Measurements from ENCODE around the gene RNF11.

The RNF11 gene

GRCh38 chr1:51299981-51300670 is 64.1 kb downstream of the RNF11 start:
- no peak overlapping the region for H3K4me3 ChIP-seq (ENCODE audit: low read length)
- H3K27ac ChIP-seq (ENCODE audit: low read length) = no peak overlapping the region
- no peaks in the 10 kb centered on the region for H3K9me3 ChIP-seq (ENCODE audit: control insufficient read depth, low read depth, low read length)
- no peaks in the 10 kb centered on the region for H3K36me3 ChIP-seq (ENCODE audit: control insufficient read depth, low read depth, low read length)
- H3K4me1 ChIP-seq (ENCODE audit: control insufficient read depth, low read depth, low read length) = no peaks in the 10 kb centered on the region
- H3K27me3 ChIP-seq (ENCODE audit: control insufficient read depth, insufficient read depth, low read length) = no peaks in the 10 kb centered on the region
- H3K9ac ChIP-seq (ENCODE audit: low read length) = no peak overlapping the region

- no peak overlapping the region for H3K9ac ChIP-seq (ENCODE audit: low read length)
- H3K9me3 ChIP-seq (ENCODE audit: control insufficient read depth, low read depth, low read length) = no peaks in the 10 kb centered on the region
- no peaks in the 10 kb centered on the region for H3K27me3 ChIP-seq (ENCODE audit: control insufficient read depth, insufficient read depth, low read length)
- no peaks in the 10 kb centered on the region for H3K36me3 ChIP-seq (ENCODE audit: control insufficient read depth, low read depth, low read length)
- H3K4me3 ChIP-seq (ENCODE audit: low read length) = no peak overlapping the region
- no peaks in the 10 kb centered on the region for H3K4me1 ChIP-seq (ENCODE audit: control insufficient read depth, low read depth, low read length)
- H3K27ac ChIP-seq (ENCODE audit: low read length) = no peak overlapping the region
Measured at GRCh38 chr1:51301152-51301843, 65.2 kb downstream of the RNF11 start.

- Histone ChIP-seq H3K27me3 (ENCODE audit: control insufficient read depth, insufficient read depth, low read length) (no peaks in the 10 kb centered on the region), H3K9me3 (ENCODE audit: control insufficient read depth, low read depth, low read length) (no peaks in the 10 kb centered on the region), H3K4me1 (ENCODE audit: control insufficient read depth, low read depth, low read length) (no peaks in the 10 kb centered on the region), H3K4me3 (ENCODE audit: low read length) (no peak overlapping the region), H3K27ac (ENCODE audit: low read length) (no peak overlapping the region), H3K36me3 (ENCODE audit: control insufficient read depth, low read depth, low read length) (no peaks in the 10 kb centered on the region), H3K9ac (ENCODE audit: low read length) (no peak overlapping the region)
Measured at GRCh38 chr1:51301844-51302162, 65.7 kb downstream of the RNF11 start.

DNA sequence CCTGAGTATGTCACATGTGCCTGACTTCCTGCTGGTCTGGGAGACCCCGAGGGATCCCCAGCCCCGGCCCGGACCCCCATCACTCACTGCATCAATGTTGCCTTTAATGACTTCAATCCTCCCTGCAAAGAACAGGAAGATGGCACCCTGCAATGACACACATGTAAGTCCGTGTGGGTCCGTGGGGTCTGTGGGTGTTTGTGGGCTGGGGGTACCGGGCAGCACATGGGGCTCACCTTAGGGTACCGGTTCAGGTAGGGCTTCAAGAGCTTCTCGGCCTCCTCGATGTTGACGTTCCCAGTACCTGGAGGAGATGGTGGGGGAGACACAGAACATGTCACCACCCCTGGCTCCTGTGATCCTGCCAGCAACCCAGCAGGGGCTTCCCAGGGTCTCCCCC is 66.2 kb downstream of the RNF11 start:
- H3K36me3 ChIP-seq (ENCODE audit: control insufficient read depth, low read depth, low read length) = no peaks in the 10 kb centered on the region
- H3K4me3 ChIP-seq (ENCODE audit: low read length) = no peak overlapping the region
- no peaks in the 10 kb centered on the region for H3K27me3 ChIP-seq (ENCODE audit: control insufficient read depth, insufficient read depth, low read length)
- H3K27ac ChIP-seq (ENCODE audit: low read length) = no peak overlapping the region
- no peaks in the 10 kb centered on the region for H3K4me1 ChIP-seq (ENCODE audit: control insufficient read depth, low read depth, low read length)
- no peaks in the 10 kb centered on the region for H3K9me3 ChIP-seq (ENCODE audit: control insufficient read depth, low read depth, low read length)
- no peak overlapping the region for H3K9ac ChIP-seq (ENCODE audit: low read length)

GRCh38 chr1:51302746-51303145 is 66.7 kb downstream of the RNF11 start:
- H3K9me3 ChIP-seq (ENCODE audit: control insufficient read depth, low read depth, low read length) = no peaks in the 10 kb centered on the region
- H3K9ac ChIP-seq (ENCODE audit: low read length) = no peak overlapping the region
- no peak overlapping the region for H3K4me3 ChIP-seq (ENCODE audit: low read length)
- H3K4me1 ChIP-seq (ENCODE audit: control insufficient read depth, low read depth, low read length) = no peaks in the 10 kb centered on the region
- H3K27me3 ChIP-seq (ENCODE audit: control insufficient read depth, insufficient read depth, low read length) = no peaks in the 10 kb centered on the region
- H3K27ac ChIP-seq (ENCODE audit: low read length) = no peak overlapping the region
- no peaks in the 10 kb centered on the region for H3K36me3 ChIP-seq (ENCODE audit: control insufficient read depth, low read depth, low read length)

DNA sequence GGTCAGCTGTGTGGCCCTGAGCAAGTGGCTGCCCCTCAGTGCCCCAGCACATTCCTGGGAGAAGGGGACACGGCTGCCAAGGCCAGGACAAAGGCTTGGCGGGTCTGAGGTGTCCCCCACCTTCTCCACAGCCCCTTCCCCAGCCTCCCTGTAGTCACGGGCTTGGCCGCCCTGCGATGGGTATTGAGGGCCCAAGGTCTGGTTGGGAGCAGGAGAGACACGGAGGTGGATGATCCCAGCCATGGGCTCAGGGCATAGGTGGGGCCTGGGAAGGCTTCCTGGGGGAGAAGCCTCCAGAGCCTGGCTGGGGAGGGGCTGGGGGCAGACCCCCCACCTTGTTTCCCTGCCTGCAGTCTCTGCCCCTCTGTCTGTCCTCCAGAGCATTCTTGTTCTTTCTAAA is 67.2 kb downstream of the RNF11 start:
- Histone ChIP-seq H3K36me3 (ENCODE audit: control insufficient read depth, low read depth, low read length) (no peaks in the 10 kb centered on the region), H3K9me3 (ENCODE audit: control insufficient read depth, low read depth, low read length) (no peaks in the 10 kb centered on the region), H3K4me1 (ENCODE audit: control insufficient read depth, low read depth, low read length) (no peaks in the 10 kb centered on the region), H3K4me3 (ENCODE audit: low read length) (no peak overlapping the region), H3K9ac (ENCODE audit: low read length) (no peak overlapping the region), H3K27ac (ENCODE audit: low read length) (no peak overlapping the region), H3K27me3 (ENCODE audit: control insufficient read depth, insufficient read depth, low read length) (no peaks in the 10 kb centered on the region)

- no peaks in the 10 kb centered on the region for H3K4me1 ChIP-seq (ENCODE audit: control insufficient read depth, low read depth, low read length)
- H3K9ac ChIP-seq (ENCODE audit: low read length) = no peak overlapping the region
- no peaks in the 10 kb centered on the region for H3K27me3 ChIP-seq (ENCODE audit: control insufficient read depth, insufficient read depth, low read length)
- no peak overlapping the region for H3K27ac ChIP-seq (ENCODE audit: low read length)
- H3K4me3 ChIP-seq (ENCODE audit: low read length) = no peak overlapping the region
- no peaks in the 10 kb centered on the region for H3K36me3 ChIP-seq (ENCODE audit: control insufficient read depth, low read depth, low read length)
- H3K9me3 ChIP-seq (ENCODE audit: control insufficient read depth, low read depth, low read length) = no peaks in the 10 kb centered on the region
Measured at GRCh38 chr1:51303751-51304251, 67.7 kb downstream of the RNF11 start.

DNA sequence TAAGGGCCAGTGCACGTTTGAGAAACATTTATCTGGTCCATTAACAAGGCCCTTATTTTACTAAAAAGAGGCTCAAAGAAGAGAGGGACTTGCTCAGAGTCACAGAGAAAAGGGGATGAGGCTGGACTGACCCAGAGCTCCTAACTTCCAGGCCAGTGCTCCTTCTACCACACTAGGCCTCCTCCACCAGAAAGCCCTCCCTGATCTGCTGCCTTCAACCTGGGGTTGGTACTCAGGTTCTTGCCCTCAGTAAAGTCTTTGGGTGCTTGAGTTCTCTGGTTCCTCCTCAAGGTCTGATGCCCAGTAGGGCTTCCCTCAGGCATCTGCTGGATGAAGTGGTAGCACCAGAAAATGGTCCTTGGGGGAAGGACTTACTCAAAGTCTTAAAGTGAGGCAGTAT is 68.3 kb downstream of the RNF11 start:
- Histone ChIP-seq H3K4me3 (ENCODE audit: low read length) (no peak overlapping the region), H3K27ac (ENCODE audit: low read length) (no peak overlapping the region), H3K36me3 (ENCODE audit: control insufficient read depth, low read depth, low read length) (no peaks in the 10 kb centered on the region), H3K9me3 (ENCODE audit: control insufficient read depth, low read depth, low read length) (no peaks in the 10 kb centered on the region), H3K4me1 (ENCODE audit: control insufficient read depth, low read depth, low read length) (no peaks in the 10 kb centered on the region), H3K9ac (ENCODE audit: low read length) (no peak overlapping the region), H3K27me3 (ENCODE audit: control insufficient read depth, insufficient read depth, low read length) (no peaks in the 10 kb centered on the region)

DNA sequence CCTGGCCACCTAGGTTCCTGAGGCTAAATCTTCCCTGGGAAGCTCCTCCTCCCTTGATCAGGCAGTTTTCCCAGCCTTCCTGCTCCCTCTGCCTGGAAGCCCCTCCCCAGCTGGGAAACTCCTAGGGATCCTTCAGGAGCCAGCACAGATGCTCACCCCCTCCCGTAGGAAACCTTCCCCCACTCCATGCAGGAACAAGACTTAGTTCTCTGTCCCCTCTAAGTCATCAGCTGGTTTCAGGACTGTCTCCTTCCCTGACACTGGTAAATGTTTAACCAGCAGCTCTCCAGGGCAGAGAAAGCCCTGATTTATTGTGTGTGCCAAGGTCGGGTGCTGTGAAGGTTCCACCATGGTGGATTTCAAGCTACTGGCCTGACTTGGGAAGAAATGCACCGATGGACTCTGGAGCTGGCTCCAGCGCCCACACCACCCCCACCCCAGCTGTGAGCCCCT is 69.3 kb downstream of the RNF11 start:
- H3K4me3 ChIP-seq (ENCODE audit: low read length) = no peak overlapping the region
- no peak overlapping the region for H3K27ac ChIP-seq (ENCODE audit: low read length)
- no peak overlapping the region for H3K9ac ChIP-seq (ENCODE audit: low read length)
- H3K27me3 ChIP-seq (ENCODE audit: control insufficient read depth, insufficient read depth, low read length) = no peaks in the 10 kb centered on the region
- H3K4me1 ChIP-seq (ENCODE audit: control insufficient read depth, low read depth, low read length) = no peaks in the 10 kb centered on the region
- no peaks in the 10 kb centered on the region for H3K36me3 ChIP-seq (ENCODE audit: control insufficient read depth, low read depth, low read length)
- H3K9me3 ChIP-seq (ENCODE audit: control insufficient read depth, low read depth, low read length) = no peaks in the 10 kb centered on the region

- no peaks in the 10 kb centered on the region for H3K27me3 ChIP-seq (ENCODE audit: control insufficient read depth, insufficient read depth, low read length)
- H3K27ac ChIP-seq (ENCODE audit: low read length) = no peak overlapping the region
- H3K4me3 ChIP-seq (ENCODE audit: low read length) = no peak overlapping the region
- no peaks in the 10 kb centered on the region for H3K9me3 ChIP-seq (ENCODE audit: control insufficient read depth, low read depth, low read length)
- no peaks in the 10 kb centered on the region for H3K4me1 ChIP-seq (ENCODE audit: control insufficient read depth, low read depth, low read length)
- no peak overlapping the region for H3K9ac ChIP-seq (ENCODE audit: low read length)
- H3K36me3 ChIP-seq (ENCODE audit: control insufficient read depth, low read depth, low read length) = no peaks in the 10 kb centered on the region
Measured at GRCh38 chr1:51306950-51307349, 70.9 kb downstream of the RNF11 start.

DNA sequence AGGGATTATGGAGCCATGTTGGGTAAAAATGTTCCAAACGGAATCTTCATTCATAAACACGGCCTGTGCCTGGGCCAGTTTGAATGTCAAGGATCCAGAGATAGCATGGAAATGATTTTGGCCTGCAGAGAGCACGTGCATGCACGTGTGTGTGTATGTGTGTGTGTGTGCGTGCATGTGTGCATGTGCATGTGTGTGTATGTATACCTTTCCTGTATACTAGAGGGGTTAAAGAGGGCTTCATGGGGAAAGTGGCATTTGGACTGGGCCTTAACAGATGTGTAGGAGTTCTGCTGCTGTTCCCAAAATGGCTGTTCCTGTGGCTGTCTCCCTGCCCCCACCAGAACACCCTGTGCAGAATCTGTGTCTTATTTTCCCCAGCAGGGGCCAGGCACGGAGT is 72.6 kb downstream of the RNF11 start:
- Histone ChIP-seq H3K27ac (ENCODE audit: low read length) (no peak overlapping the region), H3K36me3 (ENCODE audit: control insufficient read depth, low read depth, low read length) (no peaks in the 10 kb centered on the region), H3K9me3 (ENCODE audit: control insufficient read depth, low read depth, low read length) (no peaks in the 10 kb centered on the region), H3K27me3 (ENCODE audit: control insufficient read depth, insufficient read depth, low read length) (no peaks in the 10 kb centered on the region), H3K9ac (ENCODE audit: low read length) (no peak overlapping the region), H3K4me3 (ENCODE audit: low read length) (no peak overlapping the region), H3K4me1 (ENCODE audit: control insufficient read depth, low read depth, low read length) (no peaks in the 10 kb centered on the region)

DNA sequence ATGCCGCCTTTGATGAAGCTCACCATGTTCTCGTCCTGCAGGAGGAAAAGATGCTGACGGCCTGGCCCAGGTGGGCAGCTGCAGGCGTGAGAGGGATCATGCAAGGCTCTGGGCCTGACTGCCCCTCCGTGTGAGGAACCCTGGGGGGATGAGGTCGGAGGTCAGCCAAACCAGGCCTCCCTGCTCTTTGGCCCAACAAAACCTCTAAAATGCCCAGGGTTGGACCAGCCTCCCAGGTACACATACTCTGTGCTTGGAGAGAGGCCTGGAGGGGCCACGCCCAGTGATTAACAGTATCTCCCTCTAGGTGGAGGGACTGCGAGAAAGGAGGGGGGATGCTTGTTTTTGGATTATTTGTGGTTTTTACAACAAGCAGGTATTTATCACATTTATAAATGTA is 73.2 kb downstream of the RNF11 start:
- Histone ChIP-seq H3K4me3 (ENCODE audit: low read length) (no peak overlapping the region), H3K27me3 (ENCODE audit: control insufficient read depth, insufficient read depth, low read length) (no peaks in the 10 kb centered on the region), H3K9me3 (ENCODE audit: control insufficient read depth, low read depth, low read length) (no peaks in the 10 kb centered on the region), H3K9ac (ENCODE audit: low read length) (no peak overlapping the region), H3K36me3 (ENCODE audit: control insufficient read depth, low read depth, low read length) (no peaks in the 10 kb centered on the region), H3K27ac (ENCODE audit: low read length) (no peak overlapping the region), H3K4me1 (ENCODE audit: control insufficient read depth, low read depth, low read length) (no peaks in the 10 kb centered on the region)
